D721Med (cell line): ENCODE measurements around the gene PCNT.

Experiments
- DNase-seq: peaks from one replicate; pipeline ENCODE4 v3.0.0; 2011; ENCODE audit warnings: low spot score; ENCODE audit not compliant: insufficient read length
- FAIRE-seq: peaks from 2 replicates; lab custom pipeline; 2011; peaks lifted over from hg19 to GRCh38; lab: Jason Lieb, UNC
- TF ChIP-seq, protein P1 (sequence below): IDR thresholded peaks from 2 replicates; pipeline ENCODE4 v1.5.1; 2012; ENCODE audit warnings: mild to moderate bottlenecking, control low read depth; ENCODE audit not compliant: insufficient read depth; ENCODE audit errors: missing control alignments

The PCNT gene

DNA sequence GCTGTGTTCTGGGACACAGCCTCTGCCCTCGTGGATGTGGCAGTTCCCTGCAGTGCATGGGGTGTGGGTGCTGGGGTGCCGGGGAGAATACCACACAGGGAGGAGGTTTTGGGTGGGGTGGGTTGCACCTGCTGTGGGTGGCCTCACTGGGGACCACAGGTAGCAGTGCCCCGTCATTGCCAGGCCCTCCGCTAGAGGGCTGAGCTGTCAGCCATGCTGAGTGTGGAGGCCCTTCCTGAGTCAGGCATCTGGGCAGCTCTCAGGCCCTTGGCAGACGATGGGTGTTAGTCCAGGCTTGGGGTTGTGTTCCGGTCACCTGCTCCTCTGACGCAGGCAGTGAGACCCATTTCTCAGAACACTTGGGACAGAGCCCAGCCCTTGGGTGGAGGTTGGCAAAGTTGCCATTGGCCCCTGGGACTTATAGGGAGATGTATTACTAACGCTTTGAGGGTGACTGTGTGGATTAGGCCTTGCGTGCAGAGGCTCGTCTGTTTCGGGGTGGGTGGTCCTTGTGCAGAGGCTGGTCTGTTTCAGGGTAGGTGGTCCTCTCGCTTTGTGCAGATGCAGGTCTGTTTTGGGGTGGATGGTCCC lies 23.9 kb downstream of the PCNT start:
- DNase-seq: no peak
- TF ChIP-seq, protein P1, sequence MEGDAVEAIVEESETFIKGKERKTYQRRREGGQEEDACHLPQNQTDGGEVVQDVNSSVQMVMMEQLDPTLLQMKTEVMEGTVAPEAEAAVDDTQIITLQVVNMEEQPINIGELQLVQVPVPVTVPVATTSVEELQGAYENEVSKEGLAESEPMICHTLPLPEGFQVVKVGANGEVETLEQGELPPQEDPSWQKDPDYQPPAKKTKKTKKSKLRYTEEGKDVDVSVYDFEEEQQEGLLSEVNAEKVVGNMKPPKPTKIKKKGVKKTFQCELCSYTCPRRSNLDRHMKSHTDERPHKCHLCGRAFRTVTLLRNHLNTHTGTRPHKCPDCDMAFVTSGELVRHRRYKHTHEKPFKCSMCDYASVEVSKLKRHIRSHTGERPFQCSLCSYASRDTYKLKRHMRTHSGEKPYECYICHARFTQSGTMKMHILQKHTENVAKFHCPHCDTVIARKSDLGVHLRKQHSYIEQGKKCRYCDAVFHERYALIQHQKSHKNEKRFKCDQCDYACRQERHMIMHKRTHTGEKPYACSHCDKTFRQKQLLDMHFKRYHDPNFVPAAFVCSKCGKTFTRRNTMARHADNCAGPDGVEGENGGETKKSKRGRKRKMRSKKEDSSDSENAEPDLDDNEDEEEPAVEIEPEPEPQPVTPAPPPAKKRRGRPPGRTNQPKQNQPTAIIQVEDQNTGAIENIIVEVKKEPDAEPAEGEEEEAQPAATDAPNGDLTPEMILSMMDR: no peak

DNA sequence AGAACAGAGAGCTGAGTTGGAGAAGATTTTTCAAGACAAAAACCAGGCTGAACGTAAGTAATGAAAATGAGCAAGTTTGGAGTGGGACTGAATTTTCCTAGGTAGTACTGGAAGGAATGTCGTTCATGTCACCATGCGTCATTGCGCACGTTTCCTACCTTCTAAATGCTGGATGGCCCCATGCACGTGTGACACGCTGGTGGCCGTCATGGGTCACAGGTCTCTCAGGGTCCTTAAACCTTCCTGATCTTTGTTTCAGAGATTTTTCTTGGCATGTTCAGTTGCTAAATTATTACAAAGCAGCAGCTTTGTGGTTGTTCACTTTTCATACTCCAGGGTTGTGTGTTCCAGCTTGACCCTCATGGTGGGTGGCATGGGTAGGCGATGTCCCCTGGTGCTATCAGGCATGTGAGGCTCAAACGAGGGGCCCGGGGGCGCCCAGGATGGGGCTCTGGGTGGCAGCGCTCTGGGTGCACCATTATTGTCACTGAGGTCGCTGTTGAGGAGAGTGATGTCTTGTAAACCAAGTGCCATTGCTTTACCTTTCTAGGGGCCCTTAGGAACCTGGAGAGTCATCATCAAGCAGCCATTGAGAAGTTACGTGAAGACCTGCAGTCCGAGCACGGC lies 25.3 kb downstream of the PCNT start:
- TF ChIP-seq, protein P1: no peak
- FAIRE-seq (no peak), DNase-seq (no peak)

More for the DNA sequence above, 23.9 kb downstream of the PCNT start:
- FAIRE-seq: no peak

DNA sequence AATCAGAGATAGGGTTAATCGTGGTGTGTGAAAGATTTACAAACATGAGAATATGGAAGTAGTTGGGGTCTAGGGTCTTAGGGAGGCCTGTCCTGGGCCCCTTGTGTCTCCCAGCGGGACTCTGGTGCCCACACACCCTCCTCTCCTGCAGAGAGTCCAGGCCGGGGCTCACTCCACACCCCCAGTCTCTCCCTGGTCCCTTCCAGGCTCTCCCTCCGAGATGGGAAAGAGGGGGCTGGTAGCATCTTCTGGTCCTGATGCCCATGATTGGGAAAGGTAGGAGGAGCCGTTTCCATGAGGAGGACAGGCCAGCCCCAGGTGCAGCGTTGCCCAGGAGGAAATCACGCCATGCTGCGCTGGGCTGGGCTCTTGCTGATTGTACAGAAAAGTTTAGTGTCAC lies 26.6 kb downstream of the PCNT start:
- DNase-seq: no peak
- FAIRE-seq: no peak
- TF ChIP-seq, protein P1: no peak

DNA sequence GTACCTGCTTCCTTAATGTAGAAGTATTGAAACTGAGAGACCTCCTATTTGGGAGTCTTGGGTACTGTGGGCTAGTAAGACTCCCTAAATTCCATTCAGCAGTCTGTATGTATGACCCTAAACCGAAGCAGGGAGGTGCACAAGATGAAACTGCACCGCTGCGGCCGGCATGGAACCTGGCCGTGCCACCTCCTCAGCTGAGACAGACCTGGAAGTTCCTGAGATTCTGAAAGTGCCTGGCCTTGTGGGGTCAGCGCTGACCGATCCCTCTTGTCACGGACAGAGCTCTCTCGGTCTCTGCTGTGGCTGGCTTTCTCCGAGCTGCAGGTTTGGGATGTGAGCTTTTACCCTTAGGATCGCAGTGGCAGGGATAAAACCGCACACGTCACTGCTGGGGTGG lies 27.0 kb downstream of the PCNT start:
- DNase-seq: no peak
- TF ChIP-seq, protein P1: no peak
- no peak for FAIRE-seq

DNA sequence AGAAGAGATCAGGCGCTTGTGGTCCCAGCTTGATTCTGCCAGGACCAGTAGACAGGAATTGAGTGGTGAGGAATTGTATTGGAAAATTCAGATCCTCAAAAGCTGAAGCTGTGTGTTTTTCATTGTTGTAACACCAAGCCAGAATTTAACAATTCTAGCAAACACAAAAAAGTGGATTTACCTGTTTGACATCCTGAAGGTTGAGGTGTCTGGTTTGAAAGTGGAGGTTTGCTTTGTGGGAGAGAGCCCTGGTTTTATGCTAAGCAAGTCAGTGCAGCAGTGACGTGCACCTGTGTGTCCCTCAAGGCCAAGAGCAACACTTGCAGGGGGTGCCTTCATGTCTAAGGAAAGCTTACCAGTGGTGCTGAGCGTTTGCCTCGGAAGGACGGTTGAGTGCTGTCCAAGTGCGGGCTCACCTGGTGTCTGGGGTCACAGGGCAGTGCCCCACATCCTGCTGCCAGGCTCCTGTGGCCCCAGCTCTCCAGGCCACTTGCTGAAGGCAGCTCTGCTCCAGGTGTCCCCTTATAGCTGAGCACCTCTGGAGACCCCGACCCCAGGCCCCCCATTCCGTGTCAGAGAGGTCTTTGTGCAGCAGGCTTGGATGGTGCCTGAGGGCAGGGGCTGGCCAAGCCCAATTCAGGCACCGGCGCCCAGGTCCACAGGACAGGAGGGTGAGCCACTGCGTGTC lies 27.7 kb downstream of the PCNT start:
- DNase-seq (no peak), FAIRE-seq (no peak)
- TF ChIP-seq, protein P1: no peak

DNA sequence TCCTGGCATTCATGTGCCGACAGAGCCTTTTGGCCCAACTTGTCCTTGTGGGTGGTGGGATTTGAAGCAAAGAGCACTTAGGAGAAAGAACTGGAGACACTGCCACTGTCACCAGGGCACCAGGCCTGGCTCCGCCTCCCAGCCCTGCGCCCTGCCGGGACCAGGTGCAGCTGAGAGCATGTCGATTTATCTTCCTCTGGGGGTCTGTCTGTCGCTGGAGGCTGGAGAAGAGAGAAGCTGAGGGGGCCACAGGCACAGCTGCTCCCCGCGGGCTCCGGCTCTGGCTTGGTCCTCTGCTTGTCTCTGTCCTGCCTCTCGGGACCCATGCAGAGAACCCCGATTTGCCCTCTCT lies 28.2 kb downstream of the PCNT start:
- DNase-seq (no peak), FAIRE-seq (no peak)
- TF ChIP-seq, protein P1: no peak

DNA sequence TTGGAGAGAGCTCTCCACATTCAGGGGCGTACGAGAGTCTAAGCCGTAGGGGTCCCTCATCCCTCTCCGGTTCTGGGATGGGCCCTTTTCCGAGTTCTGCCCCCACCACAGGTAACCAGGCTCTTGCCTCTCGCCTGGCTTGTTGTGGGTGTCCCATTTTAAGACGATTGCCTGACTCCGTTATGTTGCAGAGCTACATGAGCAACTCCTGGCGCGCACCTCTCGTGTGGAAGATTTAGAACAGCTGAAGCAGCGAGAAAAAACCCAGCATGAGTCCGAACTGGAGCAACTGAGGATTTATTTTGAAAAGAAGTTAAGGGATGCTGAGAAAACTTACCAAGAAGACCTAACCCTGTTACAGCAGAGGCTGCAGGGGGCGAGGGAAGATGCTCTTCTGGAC lies 29.0 kb downstream of the PCNT start:
- DNase-seq: no peak
- FAIRE-seq: no peak
- TF ChIP-seq, protein P1: no peak
